Activated B cell treated with CpG ODN at 0.5 μM for 24 hours (primary cell): Measurements from ENCODE around the gene HUS1. TPM values are rescaled to one million over a fixed set of nuclear protein-coding genes. Genes with fewer than 3 reads are reported as not detected.
"Not testable (repeated sequence)": the region's sequence is repeated elsewhere in the genome, so short reads cannot be mapped to it uniquely, and the experiment has no call there.

Source experiments
- ATAC-seq: fragments of 200-7000 bp; cut with Tn5 transposase; one replicate; pipeline ENCODE4 v1.10.0; 2021; ENCODE audit warnings: low read depth, mild to moderate bottlenecking, moderate library complexity
- CTCF ChIA-PET: fragments of 350-600 bp; sonication (Branson Sonifier 250); formaldehyde crosslinking; loops from one replicate; lab custom pipeline; 2021; ENCODE audit warnings: antibody characterized with exemption; lab: Charles Lee
- POLR2A ChIA-PET: fragments of 350-600 bp; sonication (Branson Sonifier 250); formaldehyde crosslinking; loops from one replicate; lab custom pipeline; 2021; ENCODE audit warnings: antibody characterized with exemption; lab: Charles Lee
- DNase-seq: peaks from one replicate; pipeline ENCODE4 v3.0.0; 2022
- H3K27ac Mint-ChIP-seq: one replicate; pipeline ENCODE4 v1.8.0; 2020; ENCODE audit warnings: mixed read lengths
- H3K27me3 Mint-ChIP-seq: one replicate; pipeline ENCODE4 v1.8.0; 2021; ENCODE audit warnings: mixed read lengths
- H3K36me3 Mint-ChIP-seq: one replicate; pipeline ENCODE4 v1.8.0; 2021; ENCODE audit warnings: low read depth, mixed read lengths
- H3K4me1 Mint-ChIP-seq: one replicate; pipeline ENCODE4 v1.8.0; 2021; ENCODE audit warnings: mixed read lengths
- H3K4me3 Mint-ChIP-seq: one replicate; pipeline ENCODE4 v1.8.0; 2020; ENCODE audit warnings: mild to moderate bottlenecking, mixed read lengths
- H3K9me3 Mint-ChIP-seq: one replicate; pipeline ENCODE4 v1.8.0; 2020; ENCODE audit warnings: mixed read lengths
- CTCF ChIP-seq: fragments of 200-600 bp; IDR thresholded peaks from one replicate; pipeline ENCODE4 v1.8.0; 2022; ENCODE audit warnings: antibody characterized with exemption, mild to moderate bottlenecking
- intact Hi-C: fragments of 100-400 bp; cut with micrococcal nuclease; formaldehyde crosslinking; loops from one replicate; pipeline ENCODE4 v1.15.1; 2024
- total RNA-seq: library from RNA; stranded (reverse); gene quantifications from 2 replicates; pipeline ENCODE4 v1.2.3, GENCODE V29; 2022

Gene HUS1
- total RNA-seq, 1 donor from 2014 or later = 42.5 TPM

GRCh38 chr7:47932016-47932415, 47.4 kb downstream of the HUS1 start:
- ChIA-PET CTCF (no interaction called here), POLR2A (no interaction called here)
- TF ChIP-seq CTCF = no peak
- H3K27me3 Mint-ChIP-seq = peaks cover 2% of the 10 kb centered on the region
- H3K4me1 Mint-ChIP-seq = peaks cover 35% of the 10 kb centered on the region
- no peak overlapping the region for H3K27ac Mint-ChIP-seq
- H3K36me3 Mint-ChIP-seq = no peaks in the 10 kb centered on the region
- no peak overlapping the region for H3K4me3 Mint-ChIP-seq
- no peak for ATAC-seq
- intact Hi-C loops = no loop called here
- DNase-seq = no peak
- no peaks in the 10 kb centered on the region for H3K9me3 Mint-ChIP-seq

GRCh38 chr7:47931005-47932004, 48.1 kb downstream of the HUS1 start:
- ATAC-seq (no peak), DNase-seq (no peak)
- intact Hi-C loops = no loop called here
- ChIA-PET CTCF (interaction anchor here (1.1 to 4.4 kb wide), 2 partner anchors 7 to 14 kb away, joined by 5 to 21 read pairs; no protein-coding TSS in a partner anchor), POLR2A (no interaction called here)
- H3K36me3 Mint-ChIP-seq = no peaks in the 10 kb centered on the region
- peaks cover 28% of the 10 kb centered on the region for H3K4me1 Mint-ChIP-seq
- TF ChIP-seq CTCF = no peak
- H3K27me3 Mint-ChIP-seq = peaks cover 5% of the 10 kb centered on the region
- H3K27ac Mint-ChIP-seq = no peak overlapping the region
- H3K4me3 Mint-ChIP-seq = no peak overlapping the region
- H3K9me3 Mint-ChIP-seq = peaks cover under 1% of the 10 kb centered on the region

GRCh38 chr7:47924266-47924665, 55.1 kb downstream of the HUS1 start:
- intact Hi-C loops = no loop called here
- no peak for ATAC-seq
- ChIA-PET CTCF (no interaction called here), POLR2A (no interaction called here)
- no peak for TF ChIP-seq CTCF
- Mint-ChIP-seq H3K4me3 (no peak overlapping the region), H3K9me3 (peaks cover 5% of the 10 kb centered on the region), H3K27me3 (peaks cover 6% of the 10 kb centered on the region), H3K36me3 (no peaks in the 10 kb centered on the region), H3K27ac (no peak overlapping the region), H3K4me1 (peaks cover 14% of the 10 kb centered on the region)
- no peak for DNase-seq

- H3K36me3 Mint-ChIP-seq, intact Hi-C loops, CTCF ChIA-PET, H3K9me3 Mint-ChIP-seq, POLR2A ChIA-PET, H3K4me3 Mint-ChIP-seq, H3K27ac Mint-ChIP-seq, DNase-seq, H3K27me3 Mint-ChIP-seq, H3K4me1 Mint-ChIP-seq, ATAC-seq: not testable (repeated sequence)
These were observed 56.1 kb downstream of the HUS1 start for GRCh38 chr7:47923081-47923875.

- H3K9me3 Mint-ChIP-seq, H3K4me3 Mint-ChIP-seq, POLR2A ChIA-PET, H3K36me3 Mint-ChIP-seq, H3K27me3 Mint-ChIP-seq, intact Hi-C loops, ATAC-seq, H3K27ac Mint-ChIP-seq, DNase-seq, H3K4me1 Mint-ChIP-seq: not testable (repeated sequence)
- CTCF ChIA-PET = interaction anchor here (1.7 kb wide), 1 partner anchor 29 kb away, joined by 6 read pairs; no protein-coding TSS in a partner anchor
These were observed 62.9 kb downstream of the HUS1 start for GRCh38 chr7:47916514-47916913.
